Nephron progenitor cell (in vitro differentiated cells): ENCODE results near the gene VSNL1.
A peak's percentile ranks its signal among the peaks of the same experiment; 100 is the strongest.

Source experiments
- DNase-seq: peaks from one replicate; pipeline ENCODE4 v3.0.0; 2021
- H3K27ac Mint-ChIP-seq: 2 replicates; pipeline ENCODE4 v1.8.0; 2021; ENCODE audit warnings: mild to moderate bottlenecking, moderate library complexity, mixed read lengths
- H3K27me3 Mint-ChIP-seq: 2 replicates; pipeline ENCODE4 v1.8.0; 2021; ENCODE audit warnings: mild to moderate bottlenecking, low read depth, mixed read lengths; ENCODE audit not compliant: poor library complexity
- H3K36me3 Mint-ChIP-seq: 2 replicates; pipeline ENCODE4 v1.8.0; 2021; ENCODE audit warnings: low read depth, mixed read lengths
- H3K4me1 Mint-ChIP-seq: 2 replicates; pipeline ENCODE4 v1.8.0; 2021; ENCODE audit warnings: mixed read lengths
- H3K4me3 Mint-ChIP-seq: 2 replicates; pipeline ENCODE4 v1.8.0; 2021; ENCODE audit warnings: mild to moderate bottlenecking, moderate library complexity, mixed read lengths
- H3K9me3 Mint-ChIP-seq: 2 replicates; pipeline ENCODE4 v1.8.0; 2021; ENCODE audit warnings: mild to moderate bottlenecking, moderate library complexity, mixed read lengths
- CTCF ChIP-seq: fragments of 200-600 bp; sonication (generic); IDR thresholded peaks from 2 replicates; pipeline ENCODE4 v1.5.0; 2021; ENCODE audit warnings: antibody characterized with exemption

Gene VSNL1

GRCh38 chr2:17522303-17522702 lies 18.2 kb upstream of the VSNL1 start:
- TF ChIP-seq CTCF: no peak
- no peaks in the 10 kb centered on the region for H3K9me3 Mint-ChIP-seq
- peaks cover 25% of the 10 kb centered on the region for H3K4me1 Mint-ChIP-seq
- peaks cover 7% of the 10 kb centered on the region for H3K27me3 Mint-ChIP-seq
- H3K27ac Mint-ChIP-seq: no peak overlapping the region
- H3K36me3 Mint-ChIP-seq: no peaks in the 10 kb centered on the region
- DNase-seq: no peak
- H3K4me3 Mint-ChIP-seq: no peak overlapping the region

GRCh38 chr2:17529771-17530170 lies 10.7 kb upstream of the VSNL1 start:
- DNase-seq: no peak
- H3K4me1 Mint-ChIP-seq: no peaks in the 10 kb centered on the region
- no peak overlapping the region for H3K27ac Mint-ChIP-seq
- H3K4me3 Mint-ChIP-seq: no peak overlapping the region
- H3K9me3 Mint-ChIP-seq: no peaks in the 10 kb centered on the region
- H3K27me3 Mint-ChIP-seq: peaks cover 29% of the 10 kb centered on the region
- H3K36me3 Mint-ChIP-seq: no peaks in the 10 kb centered on the region
- no peak for TF ChIP-seq CTCF

GRCh38 chr2:17533546-17533945 lies 7.0 kb upstream of the VSNL1 start:
- Mint-ChIP-seq H3K36me3 (no peaks in the 10 kb centered on the region), H3K4me1 (peaks cover 11% of the 10 kb centered on the region), H3K27ac (no peak overlapping the region), H3K9me3 (no peaks in the 10 kb centered on the region), H3K27me3 (peaks cover 28% of the 10 kb centered on the region), H3K4me3 (no peak overlapping the region)
- no peak for TF ChIP-seq CTCF
- no peak for DNase-seq

- Mint-ChIP-seq H3K4me1 (peaks cover 29% of the 10 kb centered on the region), H3K27ac (no peak overlapping the region), H3K27me3 (peaks cover 43% of the 10 kb centered on the region), H3K4me3 (no peak overlapping the region), H3K9me3 (no peaks in the 10 kb centered on the region), H3K36me3 (no peaks in the 10 kb centered on the region)
- no peak for TF ChIP-seq CTCF
- DNase-seq: no peak
These were observed 4.1 kb upstream of the VSNL1 start for GRCh38 chr2:17536416-17536815.

GRCh38 chr2:17538022-17538843 lies 2.3 kb upstream of the VSNL1 start:
- Mint-ChIP-seq H3K9me3 (no peaks in the 10 kb centered on the region), H3K4me3 (peak overlapping the region; percentile 90), H3K36me3 (no peaks in the 10 kb centered on the region), H3K27ac (no peak overlapping the region), H3K4me1 (peaks cover 38% of the 10 kb centered on the region), H3K27me3 (peaks cover 56% of the 10 kb centered on the region)
- DNase-seq: peak; percentile 31
- no peak for TF ChIP-seq CTCF
